NCI-H82 treated with DMSO at 0.1 percent for 48 hours (cell line): ENCODE data around the gene FRAS1.
"Not testable (repeated sequence)": the region's sequence is repeated elsewhere in the genome, so short reads cannot be mapped to it uniquely, and the experiment has no call there.

Source experiments
- DNase-seq: peaks from one replicate; lab custom pipeline; 2025; ENCODE audit not compliant: unreplicated experiment; lab: John Stamatoyannopoulos, UW

Gene FRAS1

GRCh38 chr4:78423790-78424189 lies 366.7 kb downstream of the FRAS1 start:
- no peak for DNase-seq

- DNase-seq = no peak
Observed at GRCh38 chr4:78424461-78424860, 367.3 kb downstream of the FRAS1 start.

GRCh38 chr4:78426972-78427371 lies 369.8 kb downstream of the FRAS1 start:
- peak; percentile 10 for DNase-seq

DNA sequence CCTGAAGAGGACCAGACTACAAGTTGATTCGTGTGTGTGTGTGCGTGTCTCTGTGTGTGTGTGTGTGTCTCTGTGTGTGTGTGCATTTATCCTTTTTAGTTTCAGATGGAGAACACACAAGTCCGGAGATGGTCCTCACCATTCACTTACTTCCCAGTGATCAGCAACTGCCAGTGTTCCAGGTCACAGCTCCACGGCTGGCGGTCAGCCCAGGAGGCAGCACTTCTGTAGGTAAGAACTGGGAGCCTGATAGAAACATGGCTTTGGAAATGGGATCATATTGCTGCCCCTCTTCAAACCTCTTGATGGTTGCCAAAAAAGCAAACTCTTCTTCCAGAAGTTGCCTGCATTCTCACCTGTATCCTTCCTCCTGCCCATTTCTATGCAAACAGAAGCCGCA lies 371.9 kb downstream of the FRAS1 start:
- no peak for DNase-seq

DNA sequence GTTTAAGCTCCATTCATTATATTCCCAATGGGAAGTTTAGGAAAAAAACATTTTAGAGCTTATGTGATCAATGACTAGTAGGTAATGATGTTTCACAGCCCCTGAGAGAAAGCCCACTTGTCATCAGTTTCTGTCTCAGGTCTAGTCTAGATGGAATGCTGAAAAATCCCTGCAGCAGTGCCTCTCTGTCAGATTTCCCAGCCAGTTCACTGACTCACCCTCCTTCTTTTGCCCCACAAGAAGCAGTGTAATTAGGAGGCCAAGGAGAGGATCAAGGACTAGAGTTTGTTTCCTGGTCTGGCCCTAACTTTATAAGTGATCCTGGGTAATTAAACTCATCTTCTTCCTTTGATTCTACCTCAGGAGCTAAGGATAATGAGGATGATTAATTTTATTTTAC lies 375.8 kb downstream of the FRAS1 start:
- DNase-seq = no peak

- DNase-seq = no peak
Observed at GRCh38 chr4:78437608-78438088, 380.5 kb downstream of the FRAS1 start.

DNA sequence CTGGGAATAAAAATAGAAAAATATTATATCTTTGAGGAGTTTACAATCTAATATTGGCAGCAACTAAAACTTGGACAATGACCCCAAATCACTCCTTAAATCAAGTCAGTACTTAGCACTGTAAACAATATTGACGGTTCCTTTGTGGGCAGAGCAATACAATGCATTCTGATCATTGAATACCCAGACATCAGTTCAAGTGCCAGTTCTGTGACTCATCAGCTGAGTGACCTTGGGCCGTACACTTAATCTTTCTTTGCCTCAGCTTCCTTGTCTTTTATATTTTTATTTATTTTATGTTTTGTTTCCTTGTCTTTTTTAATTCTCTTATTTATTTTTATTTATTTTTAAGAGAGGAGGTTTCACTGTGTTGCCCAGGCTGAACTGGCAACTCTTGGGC lies 382.2 kb downstream of the FRAS1 start:
- no peak for DNase-seq

DNA sequence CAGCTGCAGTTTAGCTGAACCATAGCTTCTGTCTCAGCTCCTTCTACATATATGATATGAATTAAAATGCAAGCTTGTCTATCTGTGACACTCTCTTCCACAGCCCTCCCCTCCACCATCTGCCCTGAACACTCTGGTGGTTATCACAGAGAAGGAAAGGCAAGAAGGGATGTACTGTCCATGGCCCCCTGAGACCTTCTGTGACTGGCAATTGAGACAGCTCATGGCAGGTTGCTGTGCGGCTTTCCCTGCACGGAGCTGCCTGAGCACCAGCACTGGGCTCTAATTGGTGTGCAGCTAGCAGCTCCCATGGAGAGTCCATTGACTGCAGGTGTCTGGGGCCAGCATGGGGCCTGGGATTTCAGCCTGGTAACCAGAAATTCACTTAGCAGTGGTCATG lies 384.6 kb downstream of the FRAS1 start:
- DNase-seq = no peak

- no peak for DNase-seq
Observed at GRCh38 chr4:78446619-78447018, 389.5 kb downstream of the FRAS1 start.

DNA sequence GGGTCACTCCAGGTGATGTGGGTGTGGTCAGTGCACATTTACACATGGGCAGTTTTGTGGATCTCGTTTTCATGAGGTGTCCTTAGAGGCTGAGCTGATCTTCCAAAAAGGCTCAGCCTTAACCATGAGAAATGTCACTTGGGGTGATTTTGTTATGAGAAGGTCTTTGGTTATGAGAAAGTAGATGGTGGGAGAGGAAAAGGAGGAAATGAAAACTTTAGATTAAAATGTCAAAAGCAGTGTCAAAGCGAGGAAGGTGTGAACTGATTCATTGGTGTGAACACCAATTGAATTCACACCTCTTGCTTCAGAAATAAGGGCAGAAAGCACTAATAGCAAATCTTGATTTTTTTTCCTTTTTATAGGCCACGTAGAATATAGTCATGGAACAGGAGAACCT lies 394.3 kb downstream of the FRAS1 start:
- DNase-seq = no peak

DNA sequence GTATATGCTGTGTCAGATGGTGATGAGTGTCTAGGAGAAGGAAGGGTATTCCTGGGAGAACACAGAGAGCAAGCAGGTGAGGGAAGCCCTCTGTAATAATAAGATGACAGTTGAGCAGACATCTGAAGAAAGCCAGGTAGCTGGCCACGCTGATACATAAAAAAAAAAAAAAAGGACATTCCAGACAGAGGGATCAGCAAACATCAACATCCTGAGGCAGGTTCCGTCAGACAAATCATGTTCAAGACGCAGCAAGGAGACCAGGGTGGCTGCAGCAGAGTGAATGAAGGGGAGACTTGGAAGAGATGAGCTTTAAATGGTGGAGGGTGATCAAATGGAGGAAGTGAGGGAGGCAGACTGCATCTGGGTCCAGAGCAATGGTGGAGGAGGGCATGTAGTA lies 396.9 kb downstream of the FRAS1 start:
- DNase-seq = no peak

DNA sequence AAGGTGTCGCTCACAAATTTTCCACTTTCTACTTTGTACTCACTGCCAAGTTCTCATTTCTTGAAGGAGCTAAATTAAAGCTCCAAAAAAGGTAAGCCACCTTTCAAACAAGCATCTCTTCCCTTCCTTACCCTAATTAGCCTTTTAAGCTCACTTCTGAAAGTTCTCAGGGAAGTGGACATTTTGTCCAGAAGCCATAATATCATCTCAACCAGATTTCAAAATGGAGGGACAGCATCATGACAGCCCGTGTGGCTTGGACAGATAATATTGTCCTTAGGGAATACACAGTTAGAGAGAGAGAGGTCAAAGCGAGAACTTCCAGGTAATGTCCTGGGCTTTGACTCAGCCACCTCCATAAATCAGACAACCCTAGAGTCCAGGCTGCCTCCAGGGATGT lies 400.6 kb downstream of the FRAS1 start:
- no peak for DNase-seq

GRCh38 chr4:78459327-78459726 lies 402.2 kb downstream of the FRAS1 start:
- DNase-seq = no peak

GRCh38 chr4:78460368-78460767 lies 403.2 kb downstream of the FRAS1 start:
- DNase-seq = no peak

DNA sequence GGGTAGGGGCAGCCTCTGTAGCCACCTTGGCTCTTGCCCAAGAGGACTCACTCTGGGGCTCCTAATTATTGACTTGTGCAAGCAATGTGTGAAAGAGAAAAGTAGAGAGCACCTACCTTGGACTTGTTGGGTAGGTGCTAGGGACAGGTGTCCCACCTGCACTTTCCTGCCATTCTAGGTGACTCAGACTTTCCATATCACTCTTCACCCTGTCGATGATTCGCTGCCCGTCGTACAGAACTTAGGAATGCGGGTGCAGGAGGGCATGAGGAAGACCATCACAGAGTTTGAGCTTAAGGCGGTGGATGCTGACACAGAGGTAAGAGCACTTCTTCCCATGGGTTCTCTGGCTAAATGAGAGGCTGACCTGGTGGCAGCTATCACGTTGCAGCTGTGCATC lies 407.1 kb downstream of the FRAS1 start:
- no peak for DNase-seq

DNA sequence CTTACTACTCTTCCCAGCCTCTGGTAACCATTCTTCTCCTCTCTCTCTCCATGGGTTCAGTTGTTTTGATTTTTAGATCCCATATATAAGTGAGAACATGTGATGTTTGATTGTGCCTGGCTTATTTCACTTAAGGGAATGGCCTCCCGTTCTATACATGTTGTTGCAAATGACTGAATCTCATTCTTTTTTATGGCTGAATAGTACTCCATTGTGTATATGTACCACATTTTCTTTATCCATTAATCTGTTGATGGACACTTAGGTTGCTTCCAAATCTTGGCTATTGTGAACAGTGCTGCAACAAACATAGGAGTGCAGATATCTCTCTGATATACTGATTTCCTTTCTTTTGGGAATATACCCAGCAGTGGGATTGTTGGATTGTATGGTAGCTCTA lies 410.1 kb downstream of the FRAS1 start:
- not testable (repeated sequence) for DNase-seq

GRCh38 chr4:78468272-78468671 lies 411.1 kb downstream of the FRAS1 start:
- DNase-seq = no peak

DNA sequence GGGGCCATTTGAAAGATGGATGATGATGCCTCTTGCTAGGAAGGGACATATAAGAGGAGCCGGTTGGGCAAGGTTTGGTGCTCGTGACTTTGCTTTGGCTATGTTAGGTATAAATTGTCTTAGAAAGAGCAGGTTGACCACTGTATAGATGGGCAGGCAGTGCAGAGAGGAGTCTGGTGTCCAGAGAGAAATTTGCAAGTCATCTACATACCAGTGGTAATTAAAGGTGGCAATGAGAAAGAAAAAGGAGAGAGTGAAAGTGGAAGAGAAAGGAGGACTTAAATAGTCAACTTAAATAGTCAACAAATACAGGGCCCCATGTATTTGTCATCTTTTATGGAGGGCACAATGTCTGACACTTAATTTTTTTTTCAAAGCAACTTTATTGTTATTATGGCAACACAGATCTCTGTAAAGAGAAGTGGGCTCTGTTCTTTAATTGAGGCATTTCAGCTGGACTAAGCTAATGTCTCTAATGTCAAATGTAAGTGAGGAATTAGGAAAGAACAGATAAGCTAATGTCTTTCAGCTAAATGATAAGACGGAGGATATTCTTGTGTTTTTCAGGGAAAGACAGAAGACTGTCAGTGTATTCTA lies 419.1 kb downstream of the FRAS1 start:
- DNase-seq = no peak

DNA sequence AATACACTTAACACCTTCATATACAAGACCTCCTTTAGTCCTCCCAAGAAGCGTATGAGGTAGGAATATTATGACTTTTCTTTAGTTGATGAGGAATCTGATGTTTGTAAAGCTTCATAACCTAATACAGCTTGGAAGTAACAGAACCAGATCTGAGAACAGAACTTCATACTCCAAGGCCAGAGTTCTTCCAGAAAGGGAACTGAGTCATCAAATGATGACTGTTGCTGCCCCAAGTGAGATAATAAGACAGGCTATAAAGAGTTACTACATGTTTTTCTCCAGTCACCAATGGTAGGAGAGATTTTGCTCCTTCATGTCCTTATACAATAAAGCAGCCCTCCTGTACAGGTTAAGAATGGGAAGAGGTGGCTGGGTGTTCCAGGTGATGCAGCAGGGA lies 420.2 kb downstream of the FRAS1 start:
- no peak for DNase-seq

GRCh38 chr4:78478523-78478922 lies 421.4 kb downstream of the FRAS1 start:
- no peak for DNase-seq

- no peak for DNase-seq
Observed at GRCh38 chr4:78480286-78480685, 423.2 kb downstream of the FRAS1 start.

GRCh38 chr4:78481180-78481579 lies 424.1 kb downstream of the FRAS1 start:
- no peak for DNase-seq

DNA sequence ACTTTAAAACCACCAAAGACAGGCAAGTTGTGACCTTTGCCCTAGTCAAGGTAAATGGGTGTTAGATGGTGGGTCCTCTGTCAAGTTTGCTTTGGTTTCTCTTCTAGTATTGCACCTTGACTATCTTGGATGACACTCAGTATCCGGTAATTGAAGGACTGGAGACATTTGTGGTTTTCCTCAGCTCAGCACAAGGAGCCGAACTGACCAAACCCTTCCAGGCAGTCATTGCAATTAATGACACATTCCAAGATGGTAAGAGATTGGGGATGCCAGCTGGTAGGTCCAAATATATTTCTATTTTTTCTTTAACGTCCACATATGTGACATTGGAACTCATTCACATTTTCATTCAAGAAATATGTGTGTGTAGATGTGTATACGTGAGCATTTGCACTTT lies 425.2 kb downstream of the FRAS1 start:
- no peak for DNase-seq

- DNase-seq = no peak
Observed at GRCh38 chr4:78483811-78484210, 426.7 kb downstream of the FRAS1 start.
